Loucy (cell line): ENCODE data around the gene PNMA3.

ENCODE experiments used
- EZH2phosphoT487 ChIP-seq: fragments of 200-600 bp; IDR thresholded peaks from 2 replicates; pipeline ENCODE4 v1.6.1; 2018; ENCODE audit warnings: antibody characterized with exemption, mild to moderate bottlenecking, moderate library complexity, borderline replicate concordance
- TF ChIP-seq, protein P1 (sequence below): fragments of 200-600 bp; sonication (generic); conservative IDR thresholded peaks from 2 replicates; pipeline ENCODE4 v1.5.1; 2014; ENCODE audit warnings: mild to moderate bottlenecking, antibody characterized with exemption, low read length

DNA sequence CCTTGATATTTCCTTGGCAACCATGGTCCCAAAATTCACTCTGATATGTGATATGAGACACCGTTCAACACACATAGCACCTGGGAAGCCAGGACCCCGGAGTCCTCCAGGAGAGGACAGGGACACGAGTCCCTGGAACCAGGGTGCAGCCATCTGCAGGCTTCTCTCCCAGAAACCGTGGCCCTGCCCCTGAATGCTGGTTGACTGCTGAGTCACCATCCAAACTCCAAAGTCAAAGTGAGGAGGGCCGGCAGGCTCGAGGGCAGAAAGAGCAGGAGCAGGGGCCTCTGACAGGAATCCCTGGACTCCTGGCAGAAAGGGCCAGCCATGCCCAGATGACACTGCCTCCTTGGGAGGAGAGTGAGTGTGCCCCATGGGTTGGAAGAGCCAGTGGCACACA lies 9.1 kb downstream of the PNMA3 start:
- TF ChIP-seq, protein P1, sequence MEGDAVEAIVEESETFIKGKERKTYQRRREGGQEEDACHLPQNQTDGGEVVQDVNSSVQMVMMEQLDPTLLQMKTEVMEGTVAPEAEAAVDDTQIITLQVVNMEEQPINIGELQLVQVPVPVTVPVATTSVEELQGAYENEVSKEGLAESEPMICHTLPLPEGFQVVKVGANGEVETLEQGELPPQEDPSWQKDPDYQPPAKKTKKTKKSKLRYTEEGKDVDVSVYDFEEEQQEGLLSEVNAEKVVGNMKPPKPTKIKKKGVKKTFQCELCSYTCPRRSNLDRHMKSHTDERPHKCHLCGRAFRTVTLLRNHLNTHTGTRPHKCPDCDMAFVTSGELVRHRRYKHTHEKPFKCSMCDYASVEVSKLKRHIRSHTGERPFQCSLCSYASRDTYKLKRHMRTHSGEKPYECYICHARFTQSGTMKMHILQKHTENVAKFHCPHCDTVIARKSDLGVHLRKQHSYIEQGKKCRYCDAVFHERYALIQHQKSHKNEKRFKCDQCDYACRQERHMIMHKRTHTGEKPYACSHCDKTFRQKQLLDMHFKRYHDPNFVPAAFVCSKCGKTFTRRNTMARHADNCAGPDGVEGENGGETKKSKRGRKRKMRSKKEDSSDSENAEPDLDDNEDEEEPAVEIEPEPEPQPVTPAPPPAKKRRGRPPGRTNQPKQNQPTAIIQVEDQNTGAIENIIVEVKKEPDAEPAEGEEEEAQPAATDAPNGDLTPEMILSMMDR, result no peak
- no peak for TF ChIP-seq EZH2phosphoT487
